Right ventricle myocardium inferior (tissue), 1 donor: ENCODE data around the gene CDK16. TPM values are rescaled to one million over a fixed set of nuclear protein-coding genes. Genes with fewer than 3 reads are reported as not detected.

Experiments used
- ATAC-seq: fragments of 200-7000 bp; cut with Tn5 transposase; one replicate; pipeline ENCODE4 v1.9.1; 2020; ENCODE audit warnings: mild to moderate bottlenecking, moderate library complexity
- DNase-seq: peaks from one replicate; pipeline ENCODE4 v3.0.0; 2021; ENCODE audit errors: missing footprints
- intact Hi-C: fragments of 100-400 bp; cut with DNase I; formaldehyde crosslinking; loops from one replicate; pipeline ENCODE4 v1.11.0; 2022
- total RNA-seq: library from RNA; stranded (reverse); fragmentation: NEBNext Ultra II Directional; extraction: Animal tissue kit (Norgen Biotek cat#: 25700); gene quantifications from one replicate; pipeline ENCODE4 v1.2.1, GENCODE V29; 2021
- donor health status: DM: no; HTN: yes; CAD: no; lungs with severe emphysema.

Gene CDK16
- total RNA-seq, 1 donor from 2014 or later, result 139 TPM

- no peak for DNase-seq
- intact Hi-C loops, result no loop called here
- ATAC-seq, result no peak
Measured at GRCh38 chrX:47182106-47182700, 36.3 kb upstream of the CDK16 start.

DNA sequence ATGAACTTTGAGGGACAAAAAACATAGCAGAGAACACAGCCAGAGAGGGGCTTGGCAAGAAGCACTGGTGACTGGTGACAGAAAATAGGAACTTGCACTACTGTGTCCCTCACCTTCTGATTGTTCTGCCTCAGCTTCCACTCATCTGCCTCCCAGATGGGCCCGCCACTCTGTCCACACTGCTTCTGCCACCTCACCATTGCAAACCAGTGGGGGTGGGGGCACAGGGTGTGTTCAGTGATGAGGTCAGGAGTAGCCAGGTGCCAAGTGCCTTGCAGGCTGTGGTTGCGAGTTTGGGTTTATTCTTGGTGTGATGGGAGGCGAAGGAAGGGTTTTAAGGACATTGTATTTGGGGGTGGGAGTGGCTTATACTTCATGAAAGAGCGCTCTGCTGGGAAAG is 34.0 kb upstream of the CDK16 start:
- no peak for DNase-seq
- ATAC-seq, result no peak
- intact Hi-C loops, result no loop called here

- ATAC-seq, result no peak
- intact Hi-C loops, result no loop called here
- DNase-seq, result no peak
Measured at GRCh38 chrX:47185241-47185640, 33.2 kb upstream of the CDK16 start.

DNA sequence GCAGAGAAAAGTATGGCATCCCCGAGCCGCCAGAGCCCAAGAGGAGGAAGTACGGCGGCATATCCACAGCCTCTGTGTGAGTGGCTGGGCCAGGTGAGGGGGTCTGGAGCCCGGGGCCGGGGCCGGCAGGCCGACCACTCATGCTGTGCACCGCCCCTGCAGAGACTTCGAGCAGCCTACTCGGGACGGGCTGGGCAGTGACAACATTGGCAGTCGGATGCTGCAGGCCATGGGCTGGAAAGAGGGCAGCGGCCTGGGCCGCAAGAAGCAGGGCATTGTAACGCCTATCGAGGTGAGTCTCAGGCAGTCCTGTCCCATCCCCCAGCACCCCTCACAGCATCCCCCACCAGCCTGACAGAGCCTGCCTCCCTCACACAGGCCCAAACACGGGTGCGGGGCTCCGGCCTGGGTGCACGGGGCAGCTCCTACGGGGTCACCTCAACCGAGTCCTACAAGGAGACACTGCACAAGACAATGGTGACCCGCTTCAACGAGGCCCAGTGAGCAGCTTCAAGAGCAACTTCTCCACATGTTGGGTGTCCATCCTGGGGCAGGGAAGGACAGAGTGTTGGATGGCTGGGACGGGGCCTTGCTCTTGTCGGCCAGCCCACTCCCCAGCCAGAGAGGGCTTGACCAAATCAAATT is 32.3 kb upstream of the CDK16 start:
- intact Hi-C loops, result no loop called here
- no peak for ATAC-seq
- DNase-seq, result no peak

GRCh38 chrX:47187106-47187677 is 31.3 kb upstream of the CDK16 start:
- no peak for ATAC-seq
- no peak for DNase-seq
- intact Hi-C loops, result no loop called here

GRCh38 chrX:47189906-47190305 is 28.6 kb upstream of the CDK16 start:
- intact Hi-C loops, result loop anchor here (5.0 to 10.0 kb wide), 2 partner anchors 455 to 837 kb away; no protein-coding TSS in a partner anchor
- no peak for ATAC-seq
- no peak for DNase-seq

- ATAC-seq (peak; percentile 91), DNase-seq (peak; percentile 89)
- intact Hi-C loops, result loop anchor here (5.0 to 10.0 kb wide), 2 partner anchors 454 to 837 kb away; no protein-coding TSS in a partner anchor
Measured at GRCh38 chrX:47190445-47191269, 27.8 kb upstream of the CDK16 start.

DNA sequence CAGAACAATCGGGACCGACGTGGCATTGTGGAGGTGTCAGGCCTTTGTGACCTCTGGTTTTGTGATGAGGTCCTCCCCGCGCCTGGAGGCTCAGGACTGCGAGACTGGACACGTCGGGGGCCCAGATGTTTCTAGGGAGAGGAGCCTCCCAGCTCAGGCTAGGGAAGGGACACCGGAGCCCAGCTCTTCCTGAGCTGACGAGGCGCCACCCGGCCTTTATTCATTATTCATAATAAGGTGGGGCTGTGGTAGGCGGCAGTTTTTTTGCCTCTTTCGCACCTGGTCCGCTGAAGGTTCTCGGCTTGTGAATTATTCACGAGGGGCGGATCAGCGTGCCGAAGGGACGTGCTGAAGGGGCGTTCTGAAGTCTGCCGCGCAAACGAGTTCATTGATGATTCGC is 27.1 kb upstream of the CDK16 start:
- no peak for DNase-seq
- no peak for ATAC-seq
- intact Hi-C loops, result loop anchor here (5.0 to 10.0 kb wide), 2 partner anchors 453 to 836 kb away; no protein-coding TSS in a partner anchor

- DNase-seq (no peak), ATAC-seq (no peak)
- intact Hi-C loops, result loop anchor here (2.0 to 10.0 kb wide), 3 partner anchors 331 to 835 kb away; no protein-coding TSS in a partner anchor
Measured at GRCh38 chrX:47191806-47192401, 26.6 kb upstream of the CDK16 start.

DNA sequence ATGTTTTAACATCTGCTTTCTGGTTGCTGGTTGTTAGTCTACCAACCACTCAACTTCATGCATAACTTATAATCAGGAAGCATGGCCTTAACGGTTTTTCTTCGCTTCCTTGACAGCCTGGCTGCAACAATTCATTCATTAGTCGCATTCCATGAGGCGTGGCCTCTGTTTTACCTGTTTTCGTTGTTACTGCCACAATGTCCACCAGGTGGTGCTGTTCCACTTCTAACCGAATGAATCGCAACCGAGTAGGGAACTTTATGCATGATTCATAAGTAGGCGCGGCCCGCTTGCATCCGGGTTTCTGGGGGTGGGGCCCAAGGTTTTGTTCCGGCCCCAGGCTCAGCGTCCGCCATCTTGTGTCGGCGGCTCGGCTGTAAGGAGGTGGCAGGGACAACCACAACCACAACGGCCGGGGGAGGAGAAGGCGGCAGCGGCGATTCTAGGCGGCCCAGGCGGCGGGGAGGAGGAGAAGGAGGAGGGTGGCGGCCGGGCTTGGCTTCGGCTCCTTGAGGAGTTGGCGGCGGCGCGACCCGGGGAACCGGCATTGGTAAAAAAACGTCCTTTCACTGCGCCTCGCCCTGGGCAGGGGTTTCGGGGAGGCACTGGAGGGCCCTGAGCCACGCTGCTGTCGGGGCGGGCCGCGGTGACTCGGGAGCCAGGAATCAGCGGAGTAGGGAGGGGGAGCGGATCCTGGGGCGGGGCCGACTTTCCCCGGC is 24.8 kb upstream of the CDK16 start, which contains the start of gene UBA1:
TSS of gene UBA1 (plus strand) at position 355 of the 719 bp plus-strand sequence. CDS start 4,974 bp downstream, outside the sequence.
- ATAC-seq (peak; percentile 90), DNase-seq (peak; percentile 95)
- intact Hi-C loops, result loop anchor here (1.0 to 10.0 kb wide), 4 partner anchors 191 to 834 kb away; no protein-coding TSS in a partner anchor

DNA sequence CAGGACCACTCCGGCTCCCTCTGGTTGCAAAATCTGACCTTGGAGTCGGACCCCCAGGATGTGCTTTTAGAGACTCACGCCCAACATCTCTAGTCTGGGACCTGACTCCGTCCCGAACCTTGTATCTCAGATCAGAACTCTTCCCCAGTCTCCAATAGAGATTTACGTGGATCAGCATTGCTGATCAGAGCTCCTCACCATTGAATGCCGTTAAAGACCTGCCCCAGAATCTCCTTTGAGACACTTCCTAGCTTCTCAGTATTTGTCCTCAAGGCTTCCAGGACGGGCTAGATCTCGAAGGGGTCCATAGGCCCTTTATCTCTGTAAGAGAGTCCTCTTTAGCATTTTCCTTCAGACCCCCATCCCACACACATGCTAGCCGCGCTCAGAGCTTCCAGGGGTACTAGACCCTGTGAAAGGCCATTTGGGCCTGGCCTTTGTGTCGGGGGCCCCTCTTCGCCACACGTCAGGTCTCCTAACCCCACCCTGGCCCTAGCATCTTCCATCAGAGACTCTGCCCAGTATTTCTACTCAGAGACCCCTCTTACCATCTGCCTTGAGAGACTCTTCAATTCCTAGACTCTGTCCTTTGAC is 24.2 kb upstream of the CDK16 start:
- ATAC-seq, result no peak
- DNase-seq, result no peak
- intact Hi-C loops, result loop anchor here (5.0 to 10.0 kb wide), 2 partner anchors 451 to 833 kb away; no protein-coding TSS in a partner anchor

DNA sequence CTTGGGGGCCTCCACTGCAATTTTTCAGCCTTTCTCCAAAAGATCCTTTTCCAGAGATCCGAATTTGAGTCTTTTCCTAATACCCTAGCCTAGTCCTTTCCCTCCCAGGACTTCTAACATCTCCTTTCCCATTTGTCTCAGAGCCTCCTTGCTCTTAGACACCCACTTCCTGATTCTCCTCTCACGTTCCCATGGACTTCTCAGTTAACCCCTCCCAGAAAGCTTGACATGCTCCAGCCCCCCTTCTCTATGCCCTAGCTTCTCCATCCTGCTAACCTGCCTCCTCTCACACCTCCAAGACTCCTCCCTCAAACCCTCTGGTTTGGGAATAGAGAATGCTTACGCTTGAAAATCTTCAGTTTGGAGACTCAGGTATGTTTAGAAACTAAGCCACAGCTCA is 22.4 kb upstream of the CDK16 start:
- no peak for ATAC-seq
- DNase-seq, result no peak
- intact Hi-C loops, result loop anchor here (10.0 kb wide), 1 partner anchor 449 kb away; no protein-coding TSS in a partner anchor

- DNase-seq (no peak), ATAC-seq (no peak)
- intact Hi-C loops, result loop anchor here (10.0 kb wide), 1 partner anchor 447 kb away; no protein-coding TSS in a partner anchor
Measured at GRCh38 chrX:47197526-47197925, 21.0 kb upstream of the CDK16 start.

DNA sequence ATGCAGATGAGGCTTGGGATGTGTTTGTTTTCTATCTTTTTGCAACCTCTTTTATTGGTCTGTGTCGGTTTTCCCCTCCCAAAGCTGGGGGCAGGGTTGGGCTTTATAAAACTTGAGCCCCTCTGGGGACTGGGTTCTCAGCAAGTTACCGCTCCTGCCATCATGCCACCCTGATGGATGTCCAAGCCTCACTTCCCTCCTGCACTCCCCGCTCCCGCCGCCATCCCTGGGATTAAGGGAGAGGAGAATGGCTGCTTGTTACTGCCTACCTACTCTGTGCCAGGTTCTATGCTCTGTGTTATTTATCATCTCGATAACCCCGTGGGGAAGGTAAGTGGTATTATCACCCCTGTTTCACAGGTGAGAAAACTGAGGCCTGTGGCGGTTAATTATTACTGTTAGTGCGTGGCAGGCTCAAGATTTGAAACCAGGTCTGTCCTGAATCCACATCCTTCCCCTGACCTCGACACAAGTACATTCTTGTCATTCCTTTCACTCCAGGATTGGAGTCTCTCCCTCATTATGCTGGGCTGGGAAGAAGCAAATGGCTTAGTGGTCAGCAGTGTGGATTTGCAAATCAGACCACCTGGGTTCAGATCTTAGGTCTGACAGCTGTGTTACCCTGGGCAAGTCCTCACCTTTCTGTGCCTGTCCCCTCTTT is 20.3 kb upstream of the CDK16 start:
- ATAC-seq, result no peak
- intact Hi-C loops, result loop anchor here (10.0 kb wide), 1 partner anchor 447 kb away; no protein-coding TSS in a partner anchor
- no peak for DNase-seq

DNA sequence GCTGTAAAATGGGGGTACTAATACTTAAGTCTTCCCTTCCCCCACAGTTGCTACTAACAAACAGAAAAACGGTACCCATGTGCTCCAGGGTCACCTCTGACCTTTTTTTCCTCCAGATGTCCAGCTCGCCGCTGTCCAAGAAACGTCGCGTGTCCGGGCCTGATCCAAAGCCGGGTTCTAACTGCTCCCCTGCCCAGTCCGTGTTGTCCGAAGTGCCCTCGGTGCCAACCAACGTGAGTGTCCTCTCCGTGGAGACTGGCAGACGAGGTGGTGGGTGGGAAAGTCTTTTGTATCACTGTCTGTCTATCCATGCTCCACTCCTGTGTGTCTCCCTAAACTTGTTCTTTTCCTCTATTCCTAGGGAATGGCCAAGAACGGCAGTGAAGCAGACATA is 19.8 kb upstream of the CDK16 start:
- intact Hi-C loops, result loop anchor here (10.0 kb wide), 1 partner anchor 446 kb away; no protein-coding TSS in a partner anchor
- no peak for DNase-seq
- ATAC-seq, result no peak

GRCh38 chrX:47199286-47199685 is 19.2 kb upstream of the CDK16 start:
- intact Hi-C loops, result loop anchor here (10.0 kb wide), 1 partner anchor 446 kb away; no protein-coding TSS in a partner anchor
- DNase-seq (no peak), ATAC-seq (no peak)
